ENCODE data around the gene CYREN.
"Not testable (repeated sequence)": the region's sequence is repeated elsewhere in the genome, so short reads cannot be mapped to it uniquely, and the experiment has no call there.

The CYREN gene

GRCh38 chr7:135175931-135176330 lies 5.4 kb upstream of the CYREN start:
- no peak overlapping the region for H3K4me3 ChIP-seq (ENCODE audit: low read length)

GRCh38 chr7:135174941-135175340 lies 4.4 kb upstream of the CYREN start:
- Histone ChIP-seq H3K27me3 (ENCODE audit: low read depth, low read length) (no peaks in the 10 kb centered on the region), H3K27ac (ENCODE audit: low read length) (no peak overlapping the region), H3K4me2 (ENCODE audit: low read length) (no peak overlapping the region), H3K79me2 (ENCODE audit: low read length) (peaks cover 3% of the 10 kb centered on the region; the same call in 1 of the 2 replicates), H3K36me3 (replicated peaks; ENCODE audit: low read depth, low read length) (no peaks in the 10 kb centered on the region), H3K4me1 (ENCODE audit: low read length) (peaks cover 20% of the 10 kb centered on the region), H4K20me1 (ENCODE audit: insufficient read depth, low read length) (no peaks in the 10 kb centered on the region), H3K9me3 (ENCODE audit: insufficient read depth, low read length) (no peaks in the 10 kb centered on the region), H3K9ac (ENCODE audit: low read length) (no peak overlapping the region), H2AFZ (ENCODE audit: low read depth, low read length) (no peak overlapping the region), H3K4me3 (ENCODE audit: low read length) (no peak overlapping the region)
- TF ChIP-seq CTCF (IDR thresholded peaks at IDR 0.05; ENCODE audit: low read depth, low read length), result no peak
- TF ChIP-seq EZH2phosphoT487 (IDR thresholded peaks at IDR 0.05; ENCODE audit: low read depth), result no peak

More at GRCh38 chr7:135175931-135176330, 5.4 kb upstream of the CYREN start:
- Histone ChIP-seq H3K4me2 (ENCODE audit: low read length) (no peak overlapping the region), H3K36me3 (replicated peaks; ENCODE audit: low read depth, low read length) (no peaks in the 10 kb centered on the region), H3K4me1 (ENCODE audit: low read length) (peaks cover 18% of the 10 kb centered on the region), H3K9ac (ENCODE audit: low read length) (no peak overlapping the region), H4K20me1 (ENCODE audit: insufficient read depth, low read length) (no peaks in the 10 kb centered on the region), H3K79me2 (ENCODE audit: low read length) (no peaks in the 10 kb centered on the region), H3K27ac (ENCODE audit: low read length) (no peak overlapping the region), H2AFZ (ENCODE audit: low read depth, low read length) (no peak overlapping the region), H3K9me3 (ENCODE audit: insufficient read depth, low read length) (no peaks in the 10 kb centered on the region), H3K27me3 (ENCODE audit: low read depth, low read length) (no peaks in the 10 kb centered on the region)
- TF ChIP-seq CTCF (IDR thresholded peaks at IDR 0.05; ENCODE audit: low read depth, low read length), result no peak
- TF ChIP-seq EZH2phosphoT487 (IDR thresholded peaks at IDR 0.05; ENCODE audit: low read depth), result no peak

GRCh38 chr7:135173916-135174315 lies 3.4 kb upstream of the CYREN start:
- not testable (repeated sequence) for H3K4me3 ChIP-seq (ENCODE audit: low read length); H3K27ac ChIP-seq (ENCODE audit: low read length); H3K9me3 ChIP-seq (ENCODE audit: insufficient read depth, low read length); H3K4me2 ChIP-seq (ENCODE audit: low read length); H3K27me3 ChIP-seq (ENCODE audit: low read depth, low read length); H3K36me3 ChIP-seq (replicated peaks; ENCODE audit: low read depth, low read length); H2AFZ ChIP-seq (ENCODE audit: low read depth, low read length); H4K20me1 ChIP-seq (ENCODE audit: insufficient read depth, low read length); H3K9ac ChIP-seq (ENCODE audit: low read length)
- peaks cover 26% of the 10 kb centered on the region for H3K4me1 ChIP-seq (ENCODE audit: low read length)
- H3K79me2 ChIP-seq (ENCODE audit: low read length), result peaks cover 12% of the 10 kb centered on the region

- H3K9ac ChIP-seq (ENCODE audit: low read length), result peak overlapping the region; percentile 41; the same call in 1 of the 2 replicates
- not testable (repeated sequence) for H3K9me3 ChIP-seq (ENCODE audit: insufficient read depth, low read length); H3K27me3 ChIP-seq (ENCODE audit: low read depth, low read length)
- H3K79me2 ChIP-seq (ENCODE audit: low read length), result peaks cover 19% of the 10 kb centered on the region
- peak overlapping the region; percentile 93 for H3K27ac ChIP-seq (ENCODE audit: low read length)
- H3K36me3 ChIP-seq (replicated peaks; ENCODE audit: low read depth, low read length), result peaks cover 20% of the 10 kb centered on the region
- peaks cover 16% of the 10 kb centered on the region for H4K20me1 ChIP-seq (ENCODE audit: insufficient read depth, low read length)
- H3K4me1 ChIP-seq (ENCODE audit: low read length), result peaks cover 30% of the 10 kb centered on the region
- peak overlapping the region; percentile 63; the same call in 1 of the 2 replicates for H2AFZ ChIP-seq (ENCODE audit: low read depth, low read length)
- H3K4me2 ChIP-seq (ENCODE audit: low read length), result peak overlapping the region; percentile 63
- H3K4me3 ChIP-seq (ENCODE audit: low read length), result peak overlapping the region; percentile 57; the same call in 1 of the 2 replicates
Measured at GRCh38 chr7:135171581-135172291, 1.2 kb upstream of the CYREN start.

GRCh38 chr7:135170998-135171481 lies 533 bp upstream of the CYREN start:
- peaks cover 19% of the 10 kb centered on the region for H3K79me2 ChIP-seq (ENCODE audit: low read length)

More at GRCh38 chr7:135170998-135171481, 533 bp upstream of the CYREN start:
- peak overlapping the region; percentile 92 for H3K4me3 ChIP-seq (ENCODE audit: low read length)
- H2AFZ ChIP-seq (ENCODE audit: low read depth, low read length), result peak overlapping the region; percentile 26; the same call in 1 of the 2 replicates
- H3K36me3 ChIP-seq (replicated peaks; ENCODE audit: low read depth, low read length), result peaks cover 27% of the 10 kb centered on the region
- H3K9me3 ChIP-seq (ENCODE audit: insufficient read depth, low read length); H3K27me3 ChIP-seq (ENCODE audit: low read depth, low read length): not testable (repeated sequence)
- peak overlapping the region; percentile 93 for H3K27ac ChIP-seq (ENCODE audit: low read length)
- peak overlapping the region; percentile 96 for H3K9ac ChIP-seq (ENCODE audit: low read length)
- H3K4me2 ChIP-seq (ENCODE audit: low read length), result peak overlapping the region; percentile 63
- peaks cover 16% of the 10 kb centered on the region for H4K20me1 ChIP-seq (ENCODE audit: insufficient read depth, low read length)
- peaks cover 30% of the 10 kb centered on the region for H3K4me1 ChIP-seq (ENCODE audit: low read length)
